NB4 (cell line): ENCODE data around the gene PPAT.

Experiments used
- DNase-seq: peaks from one replicate; pipeline ENCODE4 v3.0.0; 2010; ENCODE audit warnings: low read depth
- H3K4me3 ChIP-seq: one replicate; pipeline ENCODE4 v1.5.1; 2011; ENCODE audit warnings: mild to moderate bottlenecking, low read depth, low read length, moderate library complexity
- MYC ChIP-seq: IDR thresholded peaks from 2 replicates; pipeline ENCODE4 v1.6.1; 2011; ENCODE audit warnings: low read depth, low read length
- POLR2A ChIP-seq: IDR thresholded peaks from 2 replicates; pipeline ENCODE4 v1.6.1; 2011; ENCODE audit warnings: mild to moderate bottlenecking; ENCODE audit not compliant: insufficient read length; ENCODE audit errors: extremely low read depth
- TF ChIP-seq, protein P1 (sequence below): IDR thresholded peaks from 2 replicates; pipeline ENCODE4 v1.6.1; 2011; ENCODE audit warnings: low read depth, low read length
- TF ChIP-seq, protein P2 (sequence below): IDR thresholded peaks from one replicate; pipeline ENCODE4 v1.5.1; 2012; ENCODE audit warnings: low read depth, low read length

Gene PPAT

DNA sequence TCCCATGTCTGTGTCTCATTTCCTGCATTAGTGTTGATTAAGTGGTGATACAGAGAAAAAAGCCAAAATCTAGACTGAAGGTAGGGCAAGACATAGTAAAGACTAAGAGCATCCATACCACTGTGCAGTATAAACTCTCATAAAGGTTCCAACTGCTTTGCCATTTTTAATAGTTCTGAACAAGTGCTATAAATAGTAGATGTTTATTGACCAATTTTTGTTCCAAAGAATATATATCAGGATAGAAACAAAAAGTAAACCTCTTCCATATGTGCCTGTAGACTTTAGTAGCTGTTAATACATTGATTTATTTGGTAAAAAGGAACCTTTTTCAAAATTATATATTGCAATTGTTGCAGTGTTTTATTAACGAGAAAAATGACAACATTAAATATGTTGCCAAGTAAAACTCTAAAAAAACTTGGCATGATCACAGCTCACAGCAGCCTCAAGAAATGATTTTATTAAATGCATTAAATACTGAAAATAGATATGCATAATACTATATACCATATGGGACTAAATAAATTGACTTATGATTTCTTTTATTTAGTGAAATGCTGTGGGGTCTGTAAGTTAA is 25.8 kb downstream of the PPAT start:
- no peak overlapping the region for H3K4me3 ChIP-seq
- no peak for DNase-seq
- TF ChIP-seq POLR2A (no peak), MYC (no peak)
- TF ChIP-seq, protein P1, sequence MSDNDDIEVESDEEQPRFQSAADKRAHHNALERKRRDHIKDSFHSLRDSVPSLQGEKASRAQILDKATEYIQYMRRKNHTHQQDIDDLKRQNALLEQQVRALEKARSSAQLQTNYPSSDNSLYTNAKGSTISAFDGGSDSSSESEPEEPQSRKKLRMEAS, result no peak
- TF ChIP-seq, protein P2, sequence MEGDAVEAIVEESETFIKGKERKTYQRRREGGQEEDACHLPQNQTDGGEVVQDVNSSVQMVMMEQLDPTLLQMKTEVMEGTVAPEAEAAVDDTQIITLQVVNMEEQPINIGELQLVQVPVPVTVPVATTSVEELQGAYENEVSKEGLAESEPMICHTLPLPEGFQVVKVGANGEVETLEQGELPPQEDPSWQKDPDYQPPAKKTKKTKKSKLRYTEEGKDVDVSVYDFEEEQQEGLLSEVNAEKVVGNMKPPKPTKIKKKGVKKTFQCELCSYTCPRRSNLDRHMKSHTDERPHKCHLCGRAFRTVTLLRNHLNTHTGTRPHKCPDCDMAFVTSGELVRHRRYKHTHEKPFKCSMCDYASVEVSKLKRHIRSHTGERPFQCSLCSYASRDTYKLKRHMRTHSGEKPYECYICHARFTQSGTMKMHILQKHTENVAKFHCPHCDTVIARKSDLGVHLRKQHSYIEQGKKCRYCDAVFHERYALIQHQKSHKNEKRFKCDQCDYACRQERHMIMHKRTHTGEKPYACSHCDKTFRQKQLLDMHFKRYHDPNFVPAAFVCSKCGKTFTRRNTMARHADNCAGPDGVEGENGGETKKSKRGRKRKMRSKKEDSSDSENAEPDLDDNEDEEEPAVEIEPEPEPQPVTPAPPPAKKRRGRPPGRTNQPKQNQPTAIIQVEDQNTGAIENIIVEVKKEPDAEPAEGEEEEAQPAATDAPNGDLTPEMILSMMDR, result no peak

DNA sequence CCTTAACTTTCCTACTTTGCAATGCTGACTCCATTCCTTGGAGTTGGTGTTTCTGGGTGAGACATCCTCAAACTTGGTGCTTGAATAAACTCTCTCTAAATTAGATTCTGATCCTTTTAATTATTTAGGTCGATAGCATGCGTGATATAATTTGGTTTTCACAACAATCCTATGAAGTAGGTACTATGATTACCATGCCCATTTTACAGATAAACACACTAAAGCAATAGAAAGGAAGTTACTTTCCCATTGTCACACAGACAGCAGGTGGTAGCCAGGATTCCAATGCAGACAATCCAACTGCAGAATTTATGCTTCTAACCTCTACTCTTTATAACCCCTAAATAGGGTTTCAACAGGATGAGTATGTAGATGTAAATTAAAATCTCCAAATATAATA is 26.4 kb downstream of the PPAT start:
- no peak overlapping the region for H3K4me3 ChIP-seq
- no peak for DNase-seq
- TF ChIP-seq, protein P1, result no peak

DNA sequence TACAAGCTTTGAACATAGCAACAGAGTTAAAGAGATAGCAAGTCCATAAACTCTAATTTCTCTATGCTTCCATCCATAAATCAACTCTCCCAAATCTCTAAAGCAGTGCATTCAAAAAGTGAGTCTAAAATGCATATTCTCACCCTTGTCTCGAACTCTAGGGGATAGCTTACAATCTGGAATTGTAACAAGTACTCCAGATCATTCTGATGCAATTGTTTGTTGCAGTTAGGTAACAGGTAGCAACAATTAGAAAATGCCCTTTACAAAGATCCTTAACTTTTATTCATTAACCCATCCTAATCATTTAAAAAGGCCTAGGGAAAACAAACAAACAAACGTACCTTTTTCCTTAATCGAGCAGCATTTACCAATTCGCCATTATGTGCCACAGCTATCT is 29.3 kb downstream of the PPAT start:
- TF ChIP-seq, protein P2, result no peak
- TF ChIP-seq POLR2A (no peak), MYC (no peak)
- TF ChIP-seq, protein P1, result no peak
- H3K4me3 ChIP-seq, result no peak overlapping the region
- DNase-seq, result no peak

DNA sequence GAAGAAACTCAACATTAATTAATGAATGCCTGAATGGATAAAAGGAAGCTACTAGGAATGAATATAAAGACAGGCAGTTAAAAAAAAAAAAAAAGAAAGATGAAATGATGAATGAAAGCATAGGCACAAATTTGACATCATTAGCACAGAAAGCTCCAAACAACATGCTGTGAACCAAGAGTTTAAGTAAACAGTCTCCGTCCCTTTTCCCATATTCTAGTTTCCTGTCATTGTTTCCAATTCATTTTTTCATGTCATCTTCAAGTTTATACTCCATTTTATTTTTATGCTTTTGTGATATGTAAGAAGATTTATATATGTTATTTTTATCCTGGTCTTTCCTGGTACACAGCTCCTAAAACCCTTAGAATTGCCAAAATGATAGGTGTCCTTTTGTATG is 30.4 kb downstream of the PPAT start:
- DNase-seq, result no peak
- TF ChIP-seq, protein P2, result no peak
- TF ChIP-seq, protein P1, result no peak
- TF ChIP-seq POLR2A, result no peak
- TF ChIP-seq MYC, result no peak
- H3K4me3 ChIP-seq, result no peak overlapping the region

DNA sequence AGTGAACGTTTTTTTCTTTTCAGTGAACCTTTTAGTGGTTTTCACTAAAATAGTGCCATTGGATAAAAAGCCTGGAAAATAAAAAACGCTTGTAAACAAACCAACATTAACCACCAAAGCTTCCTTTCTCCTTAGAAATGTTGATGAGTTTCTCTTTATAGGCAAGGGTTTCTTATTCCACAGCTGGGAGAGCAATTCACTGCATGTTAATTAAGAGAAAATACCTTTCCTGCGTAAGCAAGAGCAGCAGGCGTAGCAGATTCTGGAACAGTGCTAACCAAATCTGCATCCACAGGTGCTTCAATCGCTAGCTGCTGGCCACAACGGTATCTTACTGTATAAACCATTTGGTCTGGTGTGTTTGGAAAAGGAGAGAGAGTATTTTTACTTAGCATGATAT is 34.9 kb downstream of the PPAT start:
- H3K4me3 ChIP-seq, result no peak overlapping the region
- TF ChIP-seq POLR2A, result no peak
- TF ChIP-seq, protein P2, result no peak

DNA sequence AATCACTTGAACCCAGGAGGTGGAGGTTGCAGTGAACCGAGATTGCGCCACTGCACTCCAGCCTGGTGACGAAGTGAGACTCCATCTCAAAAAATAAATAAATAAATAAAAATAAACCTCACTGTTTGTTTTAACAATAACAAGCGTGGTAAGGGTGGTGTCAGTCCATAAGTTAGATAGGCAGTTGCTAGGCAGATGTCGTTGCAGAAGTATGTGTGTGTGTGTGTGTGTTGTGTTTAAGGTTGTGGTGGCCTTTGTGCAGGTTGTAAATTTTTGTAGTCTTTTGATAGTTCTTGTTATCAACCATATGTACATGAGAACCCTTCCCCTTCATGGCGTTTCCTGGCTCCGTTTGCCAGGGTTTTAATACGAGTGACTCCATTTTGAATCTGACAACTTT is 44.1 kb downstream of the PPAT start:
- DNase-seq, result no peak
- no peak for TF ChIP-seq POLR2A
- TF ChIP-seq, protein P2, result no peak
- TF ChIP-seq, protein P1, result no peak
- no peak for TF ChIP-seq MYC
- no peak overlapping the region for H3K4me3 ChIP-seq

More for the DNA sequence above, 34.9 kb downstream of the PPAT start:
- no peak for DNase-seq
